ENCODE measurements around the gene TP53I11. TPM values are rescaled to one million over a fixed set of nuclear protein-coding genes. Genes with fewer than 3 reads are reported as not detected.

Gene TP53I11
- total RNA-seq, 1 experiment from 2014 or later: 94.2 TPM

DNA sequence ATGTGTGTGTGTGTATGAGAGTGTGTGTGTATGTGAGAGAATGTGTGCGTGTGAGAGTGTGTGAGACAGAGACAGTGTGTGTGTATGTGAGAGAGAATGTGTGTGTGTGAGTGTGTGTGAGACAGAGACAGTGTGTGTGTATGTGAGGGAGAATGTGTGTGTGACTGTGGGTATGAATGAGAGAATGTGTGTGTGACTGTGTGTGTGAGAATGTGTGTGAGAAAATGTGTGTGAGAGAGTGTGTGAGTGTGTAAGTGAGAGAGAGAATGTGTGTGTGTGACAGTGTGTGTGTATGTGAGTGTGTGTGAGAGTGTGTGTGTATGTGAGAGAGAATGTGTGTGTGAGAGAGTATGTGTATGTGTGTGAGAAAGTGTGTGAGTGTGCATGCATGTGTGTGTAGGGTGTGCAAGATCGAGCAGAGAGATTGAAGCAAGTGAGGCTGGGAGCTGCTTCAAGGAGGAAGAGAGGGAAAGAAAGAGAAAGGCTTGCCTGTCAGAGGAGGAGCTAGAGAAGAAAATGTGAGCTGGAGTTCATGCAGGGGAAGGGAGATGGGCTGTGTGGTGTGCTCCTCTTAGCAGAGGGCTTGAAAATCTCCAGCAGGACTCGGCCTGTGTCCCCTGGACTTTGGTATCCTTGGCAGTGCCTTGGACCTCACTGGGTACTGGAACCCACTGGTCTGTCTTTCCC is 27.7 kb upstream of the TP53I11 start:
- Histone ChIP-seq H3K27me3 (ENCODE audit: insufficient read depth, low read length) (no peaks in the 10 kb centered on the region), H3K56ac (ENCODE audit: insufficient read length, low read depth, low read length) (no peak overlapping the region), H3K9me3 (ENCODE audit: control insufficient read depth, low read depth, low read length) (no peaks in the 10 kb centered on the region), H4K8ac (replicated peaks; ENCODE audit: insufficient read length, low read depth, low read length) (no peak overlapping the region), H3T11ph (ENCODE audit: low read length) (no peak overlapping the region), H2BK12ac (ENCODE audit: insufficient read length, low read depth, low read length) (no peak overlapping the region), H3K23ac (ENCODE audit: insufficient read length, low read depth, low read length) (no peak overlapping the region), H3K14ac (ENCODE audit: insufficient read depth, low read length) (no peak overlapping the region), H3K18ac (ENCODE audit: insufficient read length, low read depth, low read length) (peak overlapping the region; percentile 39), H2AFZ (ENCODE audit: low read length) (no peak overlapping the region), H2BK20ac (ENCODE audit: low read depth, low read length, poor library complexity, severe bottlenecking) (no peak overlapping the region), H3K79me1 (ENCODE audit: insufficient read depth, low read depth, low read length, poor library complexity, severe bottlenecking) (no peaks in the 10 kb centered on the region), H4K5ac (ENCODE audit: insufficient read length, low read depth, low read length) (no peak overlapping the region), H3K4me2 (ENCODE audit: insufficient read depth, insufficient read length, low read length) (no peak overlapping the region), H4K20me1 (ENCODE audit: control insufficient read depth, insufficient read depth, insufficient read length) (no peaks in the 10 kb centered on the region), H2BK15ac (ENCODE audit: low read depth, low read length) (no peak overlapping the region), H4K91ac (ENCODE audit: insufficient read length, low read depth, low read length) (no peak overlapping the region), H2AK5ac (ENCODE audit: insufficient read length, low read length) (no peak overlapping the region), H3K79me2 (ENCODE audit: insufficient read depth, low read length) (no peaks in the 10 kb centered on the region), H3K9ac (ENCODE audit: extremely low read depth, insufficient read length, low read length) (no peak overlapping the region), H3K4ac (ENCODE audit: low read depth, low read length) (no peak overlapping the region), H2BK120ac (ENCODE audit: low read depth, low read length, poor library complexity, severe bottlenecking) (no peak overlapping the region), H3K27ac (ENCODE audit: insufficient read length, low read depth, low read length) (no peak overlapping the region), H3K4me1 (ENCODE audit: insufficient read depth, low read length) (peaks cover 10% of the 10 kb centered on the region; the same call in 1 of the 2 replicates), H3K23me2 (ENCODE audit: insufficient read length, low read depth, low read length, poor library complexity, severe bottlenecking) (no peaks in the 10 kb centered on the region), H2BK5ac (ENCODE audit: insufficient read length, low read length) (no peak overlapping the region)
- TF ChIP-seq, protein P1, sequence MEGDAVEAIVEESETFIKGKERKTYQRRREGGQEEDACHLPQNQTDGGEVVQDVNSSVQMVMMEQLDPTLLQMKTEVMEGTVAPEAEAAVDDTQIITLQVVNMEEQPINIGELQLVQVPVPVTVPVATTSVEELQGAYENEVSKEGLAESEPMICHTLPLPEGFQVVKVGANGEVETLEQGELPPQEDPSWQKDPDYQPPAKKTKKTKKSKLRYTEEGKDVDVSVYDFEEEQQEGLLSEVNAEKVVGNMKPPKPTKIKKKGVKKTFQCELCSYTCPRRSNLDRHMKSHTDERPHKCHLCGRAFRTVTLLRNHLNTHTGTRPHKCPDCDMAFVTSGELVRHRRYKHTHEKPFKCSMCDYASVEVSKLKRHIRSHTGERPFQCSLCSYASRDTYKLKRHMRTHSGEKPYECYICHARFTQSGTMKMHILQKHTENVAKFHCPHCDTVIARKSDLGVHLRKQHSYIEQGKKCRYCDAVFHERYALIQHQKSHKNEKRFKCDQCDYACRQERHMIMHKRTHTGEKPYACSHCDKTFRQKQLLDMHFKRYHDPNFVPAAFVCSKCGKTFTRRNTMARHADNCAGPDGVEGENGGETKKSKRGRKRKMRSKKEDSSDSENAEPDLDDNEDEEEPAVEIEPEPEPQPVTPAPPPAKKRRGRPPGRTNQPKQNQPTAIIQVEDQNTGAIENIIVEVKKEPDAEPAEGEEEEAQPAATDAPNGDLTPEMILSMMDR (conservative IDR thresholded peaks at IDR 0.05): no peak
- peaks cover 5% of the 10 kb centered on the region in 2 experiments; a peak in 4 of 5 replicates for H3K9me3 Mint-ChIP-seq
- no peak for DNase-seq
- H3K4me1 Mint-ChIP-seq: peaks cover 39 to 45% of the 10 kb centered on the region in 2 experiments
- H3K36me3 Mint-ChIP-seq (ENCODE audit: insufficient read depth in 1 of 3, low read depth in 3 of 3): peaks cover 0 to 7% (median 0%) of the 10 kb centered on the region in 3 experiments; a peak in 2 of 7 replicates
- 100% methylated on average over 1 of the region's 3 CpGs for WGBS (ENCODE audit: extremely low coverage, insufficient read length, low lambda C conversion rate)
- H3K4me3 Mint-ChIP-seq: no peak overlapping the region
- H3K27me3 Mint-ChIP-seq (ENCODE audit: low read depth): peaks cover 1% of the 10 kb centered on the region; the same call in 1 of the 2 replicates
- H3K27ac Mint-ChIP-seq: no peak overlapping the region
